HEK293 (cell line): ENCODE measurements around the gene NLK.

Experiments used
- BCL11A ChIP-seq: fragments of 450-650 bp; formaldehyde crosslinking; IDR thresholded peaks from 2 replicates; pipeline ENCODE4 v1.5.1; 2016; ENCODE audit warnings: low read depth, missing biosample characterization, missing genetic modification characterization
- YY1 ChIP-seq: fragments of 450-650 bp; formaldehyde crosslinking; IDR thresholded peaks from 2 replicates; pipeline ENCODE4 v1.5.1; 2018; ENCODE audit warnings: missing biosample characterization, missing genetic modification characterization
- ZNF140 ChIP-seq: fragments of 450-650 bp; formaldehyde crosslinking; IDR thresholded peaks from 2 replicates; pipeline ENCODE4 v1.5.1; 2016; ENCODE audit warnings: missing biosample characterization, missing genetic modification characterization
- ZNF394 ChIP-seq: fragments of 450-650 bp; formaldehyde crosslinking; IDR thresholded peaks from 2 replicates; pipeline ENCODE4 v1.5.1; 2016; ENCODE audit warnings: missing biosample characterization, missing genetic modification characterization, mild to moderate bottlenecking, moderate library complexity, borderline replicate concordance
- TF ChIP-seq, protein P1 (sequence below): fragments of 450-650 bp; formaldehyde crosslinking; IDR thresholded peaks from 2 replicates; pipeline ENCODE4 v1.5.1; 2016; ENCODE audit warnings: missing biosample characterization, missing genetic modification characterization
- TF ChIP-seq, protein P2 (sequence below): fragments of 450-650 bp; formaldehyde crosslinking; IDR thresholded peaks from 2 replicates; pipeline ENCODE4 v1.5.1; 2016; ENCODE audit warnings: missing biosample characterization, missing genetic modification characterization
- TF ChIP-seq, protein P3 (sequence below): fragments of 450-650 bp; formaldehyde crosslinking; IDR thresholded peaks from 2 replicates; pipeline ENCODE4 v1.5.1; 2017; ENCODE audit warnings: missing biosample characterization, missing genetic modification characterization
- TF ChIP-seq, protein P4 (sequence below): fragments of 450-650 bp; formaldehyde crosslinking; IDR thresholded peaks from 2 replicates; pipeline ENCODE4 v1.5.1; 2016; ENCODE audit warnings: missing biosample characterization, missing genetic modification characterization
- TF ChIP-seq, protein P5 (sequence below): fragments of 450-650 bp; formaldehyde crosslinking; IDR thresholded peaks from 2 replicates; pipeline ENCODE4 v1.5.1; 2016; ENCODE audit warnings: missing biosample characterization, missing genetic modification characterization

DNA sequence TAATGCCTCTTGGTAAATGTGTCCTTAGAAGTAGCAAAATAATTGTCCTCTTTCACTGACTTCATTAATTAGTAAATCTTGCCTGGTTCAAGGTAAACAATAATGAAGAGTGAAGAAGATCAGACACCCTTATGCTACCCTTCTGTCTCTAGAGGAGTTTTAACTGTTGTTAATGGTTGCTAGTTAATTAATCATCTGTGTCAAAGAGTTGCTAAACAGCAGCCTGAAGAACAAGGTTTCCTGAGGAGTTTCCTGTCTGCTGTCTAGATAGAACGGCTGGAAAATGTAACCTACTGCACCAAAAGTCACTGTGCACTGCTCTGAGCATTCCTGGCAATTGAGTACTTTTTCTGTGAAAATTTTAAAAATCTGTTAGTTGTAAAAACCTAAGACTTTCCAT, 131.3 kb downstream of the NLK start:
- TF ChIP-seq, protein P1, sequence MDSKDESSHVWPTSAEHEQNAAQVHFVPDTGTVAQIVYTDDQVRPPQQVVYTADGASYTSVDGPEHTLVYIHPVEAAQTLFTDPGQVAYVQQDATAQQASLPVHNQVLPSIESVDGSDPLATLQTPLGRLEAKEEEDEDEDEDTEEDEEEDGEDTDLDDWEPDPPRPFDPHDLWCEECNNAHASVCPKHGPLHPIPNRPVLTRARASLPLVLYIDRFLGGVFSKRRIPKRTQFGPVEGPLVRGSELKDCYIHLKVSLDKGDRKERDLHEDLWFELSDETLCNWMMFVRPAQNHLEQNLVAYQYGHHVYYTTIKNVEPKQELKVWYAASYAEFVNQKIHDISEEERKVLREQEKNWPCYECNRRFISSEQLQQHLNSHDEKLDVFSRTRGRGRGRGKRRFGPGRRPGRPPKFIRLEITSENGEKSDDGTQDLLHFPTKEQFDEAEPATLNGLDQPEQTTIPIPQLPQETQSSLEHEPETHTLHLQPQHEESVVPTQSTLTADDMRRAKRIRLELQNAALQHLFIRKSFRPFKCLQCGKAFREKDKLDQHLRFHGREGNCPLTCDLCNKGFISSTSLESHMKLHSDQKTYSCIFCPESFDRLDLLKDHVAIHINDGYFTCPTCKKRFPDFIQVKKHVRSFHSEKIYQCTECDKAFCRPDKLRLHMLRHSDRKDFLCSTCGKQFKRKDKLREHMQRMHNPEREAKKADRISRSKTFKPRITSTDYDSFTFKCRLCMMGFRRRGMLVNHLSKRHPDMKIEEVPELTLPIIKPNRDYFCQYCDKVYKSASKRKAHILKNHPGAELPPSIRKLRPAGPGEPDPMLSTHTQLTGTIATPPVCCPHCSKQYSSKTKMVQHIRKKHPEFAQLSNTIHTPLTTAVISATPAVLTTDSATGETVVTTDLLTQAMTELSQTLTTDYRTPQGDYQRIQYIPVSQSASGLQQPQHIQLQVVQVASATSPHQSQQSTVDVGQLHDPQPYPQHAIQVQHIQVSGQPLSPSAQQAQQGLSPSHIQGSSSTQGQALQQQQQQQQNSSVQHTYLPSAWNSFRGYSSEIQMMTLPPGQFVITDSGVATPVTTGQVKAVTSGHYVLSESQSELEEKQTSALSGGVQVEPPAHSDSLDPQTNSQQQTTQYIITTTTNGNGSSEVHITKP, result no peak
- TF ChIP-seq, protein P2, sequence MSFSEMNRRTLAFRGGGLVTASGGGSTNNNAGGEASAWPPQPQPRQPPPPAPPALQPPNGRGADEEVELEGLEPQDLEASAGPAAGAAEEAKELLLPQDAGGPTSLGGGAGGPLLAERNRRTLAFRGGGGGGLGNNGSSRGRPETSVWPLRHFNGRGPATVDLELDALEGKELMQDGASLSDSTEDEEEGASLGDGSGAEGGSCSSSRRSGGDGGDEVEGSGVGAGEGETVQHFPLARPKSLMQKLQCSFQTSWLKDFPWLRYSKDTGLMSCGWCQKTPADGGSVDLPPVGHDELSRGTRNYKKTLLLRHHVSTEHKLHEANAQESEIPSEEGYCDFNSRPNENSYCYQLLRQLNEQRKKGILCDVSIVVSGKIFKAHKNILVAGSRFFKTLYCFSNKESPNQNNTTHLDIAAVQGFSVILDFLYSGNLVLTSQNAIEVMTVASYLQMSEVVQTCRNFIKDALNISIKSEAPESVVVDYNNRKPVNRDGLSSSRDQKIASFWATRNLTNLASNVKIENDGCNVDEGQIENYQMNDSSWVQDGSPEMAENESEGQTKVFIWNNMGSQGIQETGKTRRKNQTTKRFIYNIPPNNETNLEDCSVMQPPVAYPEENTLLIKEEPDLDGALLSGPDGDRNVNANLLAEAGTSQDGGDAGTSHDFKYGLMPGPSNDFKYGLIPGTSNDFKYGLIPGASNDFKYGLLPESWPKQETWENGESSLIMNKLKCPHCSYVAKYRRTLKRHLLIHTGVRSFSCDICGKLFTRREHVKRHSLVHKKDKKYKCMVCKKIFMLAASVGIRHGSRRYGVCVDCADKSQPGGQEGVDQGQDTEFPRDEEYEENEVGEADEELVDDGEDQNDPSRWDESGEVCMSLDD (tag by site-specific recombination), result no peak
- TF ChIP-seq, protein P3, sequence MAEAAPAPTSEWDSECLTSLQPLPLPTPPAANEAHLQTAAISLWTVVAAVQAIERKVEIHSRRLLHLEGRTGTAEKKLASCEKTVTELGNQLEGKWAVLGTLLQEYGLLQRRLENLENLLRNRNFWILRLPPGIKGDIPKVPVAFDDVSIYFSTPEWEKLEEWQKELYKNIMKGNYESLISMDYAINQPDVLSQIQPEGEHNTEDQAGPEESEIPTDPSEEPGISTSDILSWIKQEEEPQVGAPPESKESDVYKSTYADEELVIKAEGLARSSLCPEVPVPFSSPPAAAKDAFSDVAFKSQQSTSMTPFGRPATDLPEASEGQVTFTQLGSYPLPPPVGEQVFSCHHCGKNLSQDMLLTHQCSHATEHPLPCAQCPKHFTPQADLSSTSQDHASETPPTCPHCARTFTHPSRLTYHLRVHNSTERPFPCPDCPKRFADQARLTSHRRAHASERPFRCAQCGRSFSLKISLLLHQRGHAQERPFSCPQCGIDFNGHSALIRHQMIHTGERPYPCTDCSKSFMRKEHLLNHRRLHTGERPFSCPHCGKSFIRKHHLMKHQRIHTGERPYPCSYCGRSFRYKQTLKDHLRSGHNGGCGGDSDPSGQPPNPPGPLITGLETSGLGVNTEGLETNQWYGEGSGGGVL, result no peak
- TF ChIP-seq, protein P4, sequence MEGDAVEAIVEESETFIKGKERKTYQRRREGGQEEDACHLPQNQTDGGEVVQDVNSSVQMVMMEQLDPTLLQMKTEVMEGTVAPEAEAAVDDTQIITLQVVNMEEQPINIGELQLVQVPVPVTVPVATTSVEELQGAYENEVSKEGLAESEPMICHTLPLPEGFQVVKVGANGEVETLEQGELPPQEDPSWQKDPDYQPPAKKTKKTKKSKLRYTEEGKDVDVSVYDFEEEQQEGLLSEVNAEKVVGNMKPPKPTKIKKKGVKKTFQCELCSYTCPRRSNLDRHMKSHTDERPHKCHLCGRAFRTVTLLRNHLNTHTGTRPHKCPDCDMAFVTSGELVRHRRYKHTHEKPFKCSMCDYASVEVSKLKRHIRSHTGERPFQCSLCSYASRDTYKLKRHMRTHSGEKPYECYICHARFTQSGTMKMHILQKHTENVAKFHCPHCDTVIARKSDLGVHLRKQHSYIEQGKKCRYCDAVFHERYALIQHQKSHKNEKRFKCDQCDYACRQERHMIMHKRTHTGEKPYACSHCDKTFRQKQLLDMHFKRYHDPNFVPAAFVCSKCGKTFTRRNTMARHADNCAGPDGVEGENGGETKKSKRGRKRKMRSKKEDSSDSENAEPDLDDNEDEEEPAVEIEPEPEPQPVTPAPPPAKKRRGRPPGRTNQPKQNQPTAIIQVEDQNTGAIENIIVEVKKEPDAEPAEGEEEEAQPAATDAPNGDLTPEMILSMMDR, result no peak
- TF ChIP-seq, protein P5, sequence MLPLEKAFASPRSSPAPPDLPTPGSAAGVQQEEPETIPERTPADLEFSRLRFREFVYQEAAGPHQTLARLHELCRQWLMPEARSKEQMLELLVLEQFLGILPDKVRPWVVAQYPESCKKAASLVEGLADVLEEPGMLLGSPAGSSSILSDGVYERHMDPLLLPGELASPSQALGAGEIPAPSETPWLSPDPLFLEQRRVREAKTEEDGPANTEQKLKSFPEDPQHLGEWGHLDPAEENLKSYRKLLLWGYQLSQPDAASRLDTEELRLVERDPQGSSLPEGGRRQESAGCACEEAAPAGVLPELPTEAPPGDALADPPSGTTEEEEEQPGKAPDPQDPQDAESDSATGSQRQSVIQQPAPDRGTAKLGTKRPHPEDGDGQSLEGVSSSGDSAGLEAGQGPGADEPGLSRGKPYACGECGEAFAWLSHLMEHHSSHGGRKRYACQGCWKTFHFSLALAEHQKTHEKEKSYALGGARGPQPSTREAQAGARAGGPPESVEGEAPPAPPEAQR (tag by site-specific recombination), result no peak
- no peak for TF ChIP-seq ZNF394
- TF ChIP-seq BCL11A (tag by site-specific recombination), result no peak
- no peak for TF ChIP-seq YY1 (tag by site-specific recombination)
- no peak for TF ChIP-seq ZNF140 (tag by site-specific recombination)
